Stimulated activated CD8-positive, alpha-beta memory T cell treated with anti-CD3 and anti-CD28 coated beads, Interleukin-15, amount 100 ng/mL, for 1 hour (primary cell): Measurements from ENCODE around the gene IGIP.
A peak's percentile ranks its signal among the peaks of the same experiment; 100 is the strongest.

Source experiments
- DNase-seq: peaks from one replicate; pipeline ENCODE4 v3.0.0-alpha.2; 2020; ENCODE audit warnings: low read depth

IGIP gene

GRCh38 chr5:140165101-140165922 is 39.6 kb downstream of the IGIP start:
- no peak for DNase-seq

- no peak for DNase-seq
These were observed 40.2 kb downstream of the IGIP start for GRCh38 chr5:140165923-140166270.

- DNase-seq, result no peak
These were observed 41.2 kb downstream of the IGIP start for GRCh38 chr5:140166911-140167310.

GRCh38 chr5:140168371-140168770 is 42.6 kb downstream of the IGIP start:
- no peak for DNase-seq

GRCh38 chr5:140169410-140169809 is 43.7 kb downstream of the IGIP start:
- no peak for DNase-seq

DNA sequence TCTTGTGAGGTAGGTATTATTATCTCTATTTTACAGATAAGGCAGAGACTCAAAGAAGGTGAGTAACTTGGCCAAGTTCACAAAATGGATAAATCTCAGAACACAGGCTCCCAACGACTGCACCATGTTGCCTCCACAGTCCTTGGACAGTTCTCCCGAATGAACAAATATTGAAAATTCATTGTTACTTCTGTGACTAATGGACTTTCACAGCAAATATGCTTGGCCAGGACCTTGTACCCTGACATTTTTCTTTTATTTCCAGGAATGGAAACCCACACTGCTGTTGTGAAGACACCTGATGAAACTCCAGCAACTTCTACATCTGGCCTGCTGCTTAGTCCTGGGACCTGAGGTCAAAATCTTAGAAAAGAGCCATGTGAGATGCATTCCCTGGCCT is 46.7 kb downstream of the IGIP start:
- no peak for DNase-seq

DNA sequence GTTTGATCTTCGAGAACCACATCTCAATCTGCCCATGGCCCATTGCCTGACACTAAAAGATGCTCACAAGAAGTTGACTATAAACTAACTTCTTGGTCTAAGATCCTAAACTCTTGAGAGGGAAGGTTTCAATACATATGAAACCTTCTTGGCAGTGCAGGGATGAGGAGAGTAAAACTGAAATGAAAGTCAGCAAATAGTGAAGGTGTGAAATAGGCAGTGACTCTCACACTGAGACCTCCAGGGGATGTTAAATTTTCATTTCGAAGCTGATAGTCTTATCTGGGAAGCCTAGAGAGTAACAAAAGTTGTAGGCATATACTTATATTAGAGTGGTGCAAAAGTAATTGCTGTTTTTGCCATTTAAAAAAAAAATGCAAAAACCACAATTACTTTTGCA is 48.3 kb downstream of the IGIP start:
- DNase-seq, result no peak

DNA sequence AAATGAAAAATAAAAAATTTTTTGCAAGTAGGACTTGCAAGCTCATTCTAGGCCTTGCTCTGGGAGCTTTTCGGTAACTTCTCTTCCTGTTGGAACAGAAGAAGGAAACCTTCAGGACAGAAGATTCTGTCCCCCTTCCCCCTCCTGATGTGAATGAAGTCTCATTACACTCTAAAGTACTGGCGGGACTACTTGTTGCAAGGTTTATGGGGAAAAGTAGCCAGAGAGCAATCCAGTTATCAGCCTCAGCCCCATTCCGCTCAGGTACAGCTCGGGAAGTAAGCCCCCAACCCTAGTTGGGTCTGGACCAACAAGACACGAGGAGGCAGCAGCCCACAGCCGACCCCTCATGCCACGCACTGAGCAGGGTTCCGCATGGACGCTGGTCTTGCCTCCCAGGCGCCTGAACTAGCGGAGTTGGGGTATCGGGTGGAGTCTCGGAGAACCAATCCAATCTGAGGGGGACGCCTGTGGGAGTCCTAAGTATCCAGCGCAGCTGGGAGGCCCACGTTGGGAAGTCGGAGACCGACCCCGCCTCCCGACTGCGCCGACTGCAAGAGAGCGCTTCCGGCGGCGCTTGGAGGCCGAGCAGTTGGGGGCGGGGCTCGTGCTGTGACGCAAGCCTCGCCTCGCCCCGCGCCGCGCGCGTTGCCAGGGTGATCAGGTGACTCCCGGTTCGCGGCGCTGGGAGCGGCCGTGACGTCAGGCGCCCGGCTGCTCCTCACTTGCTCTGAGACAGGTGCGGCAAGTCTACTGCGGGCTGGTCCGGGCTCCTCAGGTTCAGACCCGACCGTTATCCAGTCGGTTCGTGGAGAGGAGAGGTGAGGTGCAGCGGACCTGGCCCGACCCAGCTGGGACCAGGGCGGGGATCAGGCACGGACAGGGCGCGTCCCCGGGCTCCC is 49.0 kb downstream of the IGIP start, which contains the start of gene CYSTM1:
Gene CYSTM1 (plus strand): TSS at position 724 of the 902 bp plus-strand sequence. CDS start 19,278 bp downstream, outside the sequence.
- DNase-seq, result peak; percentile 90

- DNase-seq, result peak; percentile 24
These were observed 49.8 kb downstream of the IGIP start for GRCh38 chr5:140175367-140176030.

DNA sequence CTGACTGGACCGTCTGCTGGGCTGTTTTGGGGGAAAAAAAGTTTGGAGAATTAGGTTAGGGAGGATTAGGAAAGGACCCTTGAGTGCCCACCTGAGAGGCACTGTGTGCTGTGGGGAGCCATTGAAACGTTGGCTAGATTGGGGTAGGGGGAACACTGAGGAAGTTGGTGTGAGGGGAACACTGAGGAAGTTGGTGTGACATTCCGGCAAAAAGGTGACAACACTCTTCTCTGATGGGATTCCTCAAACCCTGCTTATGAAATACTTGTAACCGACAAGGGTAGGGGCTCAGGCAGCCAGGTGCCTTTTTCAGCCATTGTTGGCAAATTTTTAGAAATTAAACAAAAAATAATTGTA is 50.3 kb downstream of the IGIP start:
- DNase-seq, result no peak

GRCh38 chr5:140178086-140178410 is 52.3 kb downstream of the IGIP start:
- no peak for DNase-seq

GRCh38 chr5:140178482-140179116 is 52.9 kb downstream of the IGIP start:
- DNase-seq, result no peak
